NCI-H524 treated with DMSO at 0.1 percent for 48 hours (cell line): Measurements from ENCODE around the gene NR2F6.
"Not testable (repeated sequence)": the region's sequence is repeated elsewhere in the genome, so short reads cannot be mapped to it uniquely, and the experiment has no call there.

ENCODE experiments used
- DNase-seq: peaks from one replicate; lab custom pipeline; 2025; lab: John Stamatoyannopoulos, UW

NR2F6 gene

GRCh38 chr19:17210296-17210695, 35.4 kb downstream of the NR2F6 start:
- DNase-seq = no peak

DNA sequence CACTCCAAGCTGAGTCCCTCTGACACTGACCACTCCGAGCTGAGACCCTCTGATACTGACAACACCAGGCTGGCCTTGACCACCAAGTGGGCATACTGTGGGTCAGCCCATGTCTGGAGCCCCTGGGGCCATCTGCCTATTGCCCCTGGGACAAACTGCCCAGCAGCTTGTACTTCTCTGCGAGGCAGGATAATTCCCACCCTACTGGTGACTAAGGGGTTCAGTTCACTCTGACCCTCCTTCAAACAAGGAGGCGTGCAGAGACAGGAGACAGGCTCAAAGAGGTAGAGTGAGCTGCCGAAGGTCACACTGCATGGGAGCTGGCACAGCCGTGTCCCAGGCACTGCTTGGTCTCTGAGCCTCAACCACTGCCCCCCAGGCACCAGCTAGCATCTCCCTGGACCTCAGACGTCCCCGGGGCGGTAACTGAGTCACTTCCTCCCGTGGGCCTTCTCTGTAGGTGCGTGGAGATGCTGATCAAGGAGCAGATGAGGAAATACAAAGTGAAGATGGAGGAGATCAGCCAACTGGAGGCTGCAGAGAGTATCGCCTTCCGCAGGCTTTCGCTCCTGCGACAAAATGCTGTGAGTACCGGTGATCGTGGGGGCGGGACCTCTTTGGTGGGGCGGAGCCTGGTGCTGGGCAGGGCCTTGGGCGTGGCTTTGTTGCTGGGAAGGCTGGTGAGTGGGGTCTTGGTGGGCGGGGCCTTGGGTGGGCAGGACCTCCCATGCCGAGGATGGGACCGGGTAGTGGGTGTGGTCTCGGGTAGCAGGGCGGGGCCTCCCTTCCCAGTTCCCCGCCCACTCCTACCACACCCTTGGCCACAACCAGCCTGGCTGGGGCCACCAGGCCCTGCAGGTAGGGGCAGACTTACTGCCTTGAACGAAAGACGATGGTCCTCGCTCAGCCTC, 36.3 kb downstream of the NR2F6 start:
- DNase-seq = no peak

- no peak for DNase-seq
These were observed 38.8 kb downstream of the NR2F6 start for GRCh38 chr19:17206736-17207581.

GRCh38 chr19:17205237-17206140, 40.2 kb downstream of the NR2F6 start:
- DNase-seq = no peak

GRCh38 chr19:17202713-17203112, 43.0 kb downstream of the NR2F6 start:
- no peak for DNase-seq

DNA sequence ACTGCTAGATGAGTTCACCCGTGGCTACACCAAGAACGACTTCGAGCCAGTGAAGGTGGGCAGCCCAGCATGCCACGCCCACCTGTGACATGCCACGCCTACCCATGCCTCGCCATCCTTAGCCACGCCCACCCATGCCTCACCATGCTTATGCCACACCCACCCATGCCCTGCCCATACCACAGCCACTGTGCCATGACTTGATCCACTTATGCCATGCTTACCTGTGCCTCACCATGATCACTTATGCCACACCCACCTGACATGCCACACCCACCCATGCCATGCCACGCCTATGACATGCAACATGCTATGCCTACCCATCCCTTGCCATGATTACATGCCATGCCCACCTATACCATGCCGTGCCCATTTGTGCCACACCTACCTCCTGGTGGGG, 43.5 kb downstream of the NR2F6 start:
- DNase-seq = no peak

- no peak for DNase-seq
These were observed 45.2 kb downstream of the NR2F6 start for GRCh38 chr19:17200408-17201079.

DNA sequence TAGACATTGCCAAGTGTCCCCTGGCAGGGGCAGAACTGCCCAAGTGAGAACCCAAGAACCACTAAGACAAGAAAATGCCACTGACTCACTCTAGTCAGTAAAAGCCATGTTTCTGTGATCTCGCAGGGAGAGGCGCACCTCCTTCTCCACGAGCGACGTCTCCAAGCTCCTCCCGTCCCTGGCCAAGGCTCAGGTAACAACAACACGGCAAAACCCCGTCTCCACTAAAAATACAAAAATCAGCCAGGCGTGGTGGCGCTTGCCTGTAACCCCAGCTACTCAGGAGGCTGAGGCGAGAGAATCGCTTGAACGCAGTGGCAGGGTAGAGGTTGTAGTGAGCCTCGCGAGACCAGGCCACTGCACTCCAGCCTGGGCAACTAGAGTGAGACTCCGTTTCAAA, 48.1 kb downstream of the NR2F6 start:
- DNase-seq = no peak

DNA sequence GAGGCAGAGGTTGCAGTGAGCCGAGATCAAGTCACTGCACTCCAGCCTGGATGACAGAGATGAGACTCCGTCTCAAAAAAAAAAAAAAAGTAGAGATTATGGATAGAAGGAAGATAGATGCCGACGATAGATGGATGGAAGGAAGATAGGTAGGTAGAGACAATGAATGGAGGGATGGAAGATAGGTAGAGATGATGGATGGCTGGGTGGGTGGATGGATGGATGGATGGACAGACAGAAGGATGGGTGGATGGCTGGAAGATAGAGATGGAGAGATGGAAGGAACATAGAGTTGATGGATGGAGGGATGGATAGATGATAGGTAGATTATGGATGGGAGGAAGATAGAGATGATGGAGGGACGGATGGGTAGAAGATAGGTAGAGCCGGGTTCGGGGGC, 49.1 kb downstream of the NR2F6 start:
- no peak for DNase-seq

DNA sequence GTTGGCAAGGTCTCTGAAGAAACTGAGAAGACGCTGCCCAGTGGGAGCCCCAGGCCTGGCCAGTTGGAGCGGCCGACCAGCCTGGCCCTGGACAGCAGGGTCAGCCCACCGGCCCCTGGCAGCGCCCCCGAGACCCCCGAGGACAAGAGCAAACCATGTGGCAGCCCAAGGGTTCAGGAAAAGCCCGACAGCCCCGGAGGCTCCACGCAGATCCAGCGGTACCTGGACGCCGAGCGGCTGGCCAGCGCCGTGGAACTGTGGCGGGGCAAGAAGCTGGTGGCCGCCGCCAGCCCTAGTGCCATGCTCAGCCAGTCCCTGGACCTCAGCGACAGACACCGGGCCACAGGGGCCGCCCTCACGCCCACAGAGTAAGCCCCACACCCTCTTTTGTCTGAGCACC, 50.6 kb downstream of the NR2F6 start:
- DNase-seq = no peak

DNA sequence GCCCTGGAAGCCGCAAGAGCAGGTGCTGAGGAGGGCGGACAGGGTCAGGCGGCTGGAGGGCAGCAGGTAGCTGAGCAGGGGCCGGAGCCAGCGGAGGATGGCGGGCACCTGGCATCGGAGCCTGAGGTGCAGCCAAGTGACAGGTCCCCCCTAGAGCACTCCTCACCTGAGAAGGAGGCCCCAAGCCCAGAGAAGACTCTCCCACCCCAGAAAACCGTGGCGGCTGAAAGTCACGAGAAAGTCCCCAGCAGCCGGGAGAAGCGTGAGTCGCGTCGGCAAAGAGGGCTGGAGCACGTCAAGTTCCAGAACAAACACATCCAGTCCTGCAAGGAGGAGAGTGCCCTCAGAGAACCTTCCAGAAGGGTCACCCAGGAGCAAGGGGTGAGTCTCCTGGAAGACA, 51.1 kb downstream of the NR2F6 start:
- DNase-seq = no peak

- no peak for DNase-seq
These were observed 53.0 kb downstream of the NR2F6 start for GRCh38 chr19:17192751-17193150.

GRCh38 chr19:17191736-17192135, 54.0 kb downstream of the NR2F6 start:
- not testable (repeated sequence) for DNase-seq

- DNase-seq = no peak
These were observed 60.1 kb downstream of the NR2F6 start for GRCh38 chr19:17185590-17185989.

DNA sequence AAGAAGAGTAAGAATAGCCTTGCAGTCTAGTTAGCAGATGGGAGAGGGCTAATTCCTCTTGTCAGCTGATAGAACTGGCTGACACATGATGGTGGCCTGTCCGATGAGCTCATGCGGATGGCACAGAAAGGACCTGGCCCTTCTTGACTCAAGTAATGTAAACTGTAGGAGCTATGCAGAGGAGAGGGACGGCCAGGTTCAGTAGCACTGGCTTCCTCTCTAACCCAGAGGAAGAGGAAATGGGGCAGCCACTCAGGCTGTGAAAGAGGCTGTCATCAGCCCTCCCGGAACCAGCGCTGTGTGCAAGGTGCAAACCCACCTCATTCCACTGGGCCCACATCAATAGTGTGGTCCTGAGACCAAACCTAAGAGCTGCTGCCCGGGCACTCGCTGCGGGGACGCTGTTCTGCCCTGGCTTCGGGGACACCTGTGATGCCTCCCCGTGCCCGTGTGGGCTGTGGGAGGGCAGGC, 61.3 kb downstream of the NR2F6 start:
- no peak for DNase-seq

DNA sequence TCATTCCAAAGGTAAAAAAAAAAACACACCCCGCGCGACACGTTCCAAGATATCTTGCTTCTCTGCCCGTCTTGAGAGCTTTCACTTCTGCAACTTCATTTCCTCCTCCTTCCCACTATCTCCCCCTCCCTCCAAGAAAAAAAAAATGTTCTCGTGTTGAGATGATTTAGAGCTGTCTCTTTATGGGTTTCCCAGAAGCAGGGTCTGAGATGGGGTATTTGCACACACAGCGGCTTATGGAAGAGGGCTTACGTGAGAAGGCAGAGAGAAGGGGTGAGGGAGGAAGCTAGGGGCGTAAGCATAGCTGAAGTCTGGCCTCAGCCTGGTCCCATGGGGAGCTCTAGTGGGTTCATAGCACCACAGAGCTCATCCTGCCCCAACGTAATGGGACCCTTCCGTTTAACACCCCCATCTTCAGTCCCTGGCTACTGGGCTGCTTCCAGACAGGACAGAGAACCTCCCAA, 61.8 kb downstream of the NR2F6 start:
- no peak for DNase-seq

GRCh38 chr19:17183271-17183761, 62.4 kb downstream of the NR2F6 start:
- no peak for DNase-seq
